Measurements from ENCODE around the gene MIS12. TPM values are rescaled to one million over a fixed set of nuclear protein-coding genes. Genes with fewer than 3 reads are reported as not detected.

The MIS12 gene
- total and polyA plus RNA-seq, 8 donors = 16.1 to 36.3 (median 31.0) TPM

DNA sequence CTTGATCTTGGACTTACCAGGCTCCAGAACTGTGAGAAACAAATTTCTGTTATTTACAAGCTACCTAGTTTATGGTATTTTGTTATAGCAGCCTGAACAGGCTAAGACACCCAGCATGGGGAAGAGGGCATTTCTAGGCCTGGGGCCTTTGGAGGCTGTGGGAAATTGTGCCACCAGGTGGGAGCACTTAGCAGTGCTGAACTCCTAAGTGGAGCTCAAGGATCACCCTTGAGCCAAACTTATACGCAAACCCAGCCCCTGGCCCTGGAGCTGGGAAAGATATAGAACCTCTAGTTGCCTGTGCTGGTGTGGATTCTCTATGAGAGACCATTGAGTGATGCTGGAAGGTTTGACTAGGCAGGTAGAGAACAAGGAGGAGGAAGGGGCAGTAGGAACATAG lies 36.1 kb downstream of the MIS12 start:
- intact Hi-C loops (cut with DNase I) = no loop called here
- DNase-seq (no peak), ATAC-seq (no peak)
- TF ChIP-seq, protein P1, sequence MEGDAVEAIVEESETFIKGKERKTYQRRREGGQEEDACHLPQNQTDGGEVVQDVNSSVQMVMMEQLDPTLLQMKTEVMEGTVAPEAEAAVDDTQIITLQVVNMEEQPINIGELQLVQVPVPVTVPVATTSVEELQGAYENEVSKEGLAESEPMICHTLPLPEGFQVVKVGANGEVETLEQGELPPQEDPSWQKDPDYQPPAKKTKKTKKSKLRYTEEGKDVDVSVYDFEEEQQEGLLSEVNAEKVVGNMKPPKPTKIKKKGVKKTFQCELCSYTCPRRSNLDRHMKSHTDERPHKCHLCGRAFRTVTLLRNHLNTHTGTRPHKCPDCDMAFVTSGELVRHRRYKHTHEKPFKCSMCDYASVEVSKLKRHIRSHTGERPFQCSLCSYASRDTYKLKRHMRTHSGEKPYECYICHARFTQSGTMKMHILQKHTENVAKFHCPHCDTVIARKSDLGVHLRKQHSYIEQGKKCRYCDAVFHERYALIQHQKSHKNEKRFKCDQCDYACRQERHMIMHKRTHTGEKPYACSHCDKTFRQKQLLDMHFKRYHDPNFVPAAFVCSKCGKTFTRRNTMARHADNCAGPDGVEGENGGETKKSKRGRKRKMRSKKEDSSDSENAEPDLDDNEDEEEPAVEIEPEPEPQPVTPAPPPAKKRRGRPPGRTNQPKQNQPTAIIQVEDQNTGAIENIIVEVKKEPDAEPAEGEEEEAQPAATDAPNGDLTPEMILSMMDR (IDR thresholded peaks at IDR 0.05) = no peak
- Histone ChIP-seq H3K4me3 (no peak overlapping the region), H3K9me3 (no peaks in the 10 kb centered on the region), H3K27ac (no peak overlapping the region), H3K36me3 (peaks cover 0 to 52% of the 10 kb centered on the region in 2 donors), H3K27me3 (no peaks in the 10 kb centered on the region), H3K4me1 (no peaks in the 10 kb centered on the region)

- Histone ChIP-seq H3K9me3 (no peaks in the 10 kb centered on the region), H3K4me3 (no peak overlapping the region), H3K27me3 (no peaks in the 10 kb centered on the region), H3K4me1 (no peaks in the 10 kb centered on the region), H3K27ac (no peak overlapping the region), H3K36me3 (peaks cover 0 to 55% of the 10 kb centered on the region in 2 donors)
- TF ChIP-seq, protein P1 (IDR thresholded peaks at IDR 0.05) = no peak
- DNase-seq = no peak
- no peak for ATAC-seq
- intact Hi-C loops (cut with DNase I) = no loop called here
Observed at GRCh38 chr17:5523249-5523648, 36.9 kb downstream of the MIS12 start.

- peak; percentile 70 for ATAC-seq
- no peaks in the 10 kb centered on the region for H3K4me1 ChIP-seq
- no peaks in the 10 kb centered on the region for H3K27me3 ChIP-seq
- TF ChIP-seq, protein P1 (IDR thresholded peaks at IDR 0.05) = no peak
- H3K27ac ChIP-seq = no peak overlapping the region
- peak in 1 of 4 donors; percentile 12 for DNase-seq
- no peaks in the 10 kb centered on the region for H3K9me3 ChIP-seq
- H3K4me3 ChIP-seq = no peak overlapping the region
- peaks cover 0 to 70% of the 10 kb centered on the region in 2 donors for H3K36me3 ChIP-seq
- intact Hi-C loops (cut with DNase I) = no loop called here
Observed at GRCh38 chr17:5526821-5527598, 40.6 kb downstream of the MIS12 start.

- Histone ChIP-seq H3K27ac (no peak overlapping the region), H3K4me1 (no peaks in the 10 kb centered on the region), H3K9me3 (no peaks in the 10 kb centered on the region), H3K4me3 (no peak overlapping the region), H3K27me3 (no peaks in the 10 kb centered on the region), H3K36me3 (peaks cover 0 to 73% of the 10 kb centered on the region in 2 donors)
- TF ChIP-seq, protein P1 (IDR thresholded peaks at IDR 0.05) = no peak
- intact Hi-C loops (cut with DNase I) = no loop called here
- DNase-seq (no peak), ATAC-seq (no peak)
Observed at GRCh38 chr17:5527601-5528250, 41.4 kb downstream of the MIS12 start.

Measured in left lung (tissue), 10 donors.